BLaER1 (cell line): ENCODE results near the gene HELZ.

Experiments used
- H3K27ac ChIP-seq: shearing (Covaris generic); formaldehyde crosslinking; 2 replicates; pipeline ENCODE4 v1.8.1; 2022
- H3K27me3 ChIP-seq: shearing (Covaris generic); formaldehyde crosslinking; 2 replicates; pipeline ENCODE4 v1.8.1; 2022
- H3K36me3 ChIP-seq: shearing (Covaris generic); formaldehyde crosslinking; 2 replicates; pipeline ENCODE4 v1.8.1; 2022
- H3K4me1 ChIP-seq: shearing (Covaris generic); formaldehyde crosslinking; 2 replicates; pipeline ENCODE4 v1.8.1; 2022
- H3K4me2 ChIP-seq: shearing (Covaris generic); formaldehyde crosslinking; 2 replicates; pipeline ENCODE4 v1.8.1; 2022
- H3K4me3 ChIP-seq: shearing (Covaris generic); formaldehyde crosslinking; 2 replicates; pipeline ENCODE4 v1.8.1; 2022
- H3K9ac ChIP-seq: shearing (Covaris generic); formaldehyde crosslinking; 2 replicates; pipeline ENCODE4 v1.8.1; 2022
- H3K9me3 ChIP-seq: shearing (Covaris generic); formaldehyde crosslinking; 2 replicates; pipeline ENCODE4 v1.8.1; 2022
- H4K20me1 ChIP-seq: shearing (Covaris generic); formaldehyde crosslinking; 2 replicates; pipeline ENCODE4 v1.8.1; 2022
- Cebpa-rat ChIP-seq: shearing (Covaris generic); IDR thresholded peaks from 2 replicates; pipeline ENCODE4 v1.8.1; 2022

HELZ gene

DNA sequence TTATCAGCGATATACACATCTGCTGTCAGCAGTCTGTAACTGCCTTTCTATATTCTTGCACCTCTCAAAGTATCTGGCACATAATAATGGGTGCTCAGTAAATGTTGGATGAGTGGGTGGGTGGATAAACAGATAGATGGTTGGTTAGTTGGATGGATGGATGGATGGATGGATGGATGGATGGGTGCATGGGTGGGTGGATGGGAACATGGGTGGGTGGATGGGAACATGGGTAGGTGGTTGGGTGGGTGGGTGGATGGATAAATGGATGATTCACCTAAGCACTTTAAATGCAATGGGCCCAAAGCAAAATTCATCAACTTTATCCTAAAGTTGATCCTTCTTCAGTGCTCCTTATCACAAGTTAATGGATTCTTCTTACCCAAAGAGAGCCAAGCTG lies 48.6 kb downstream of the HELZ start:
- Histone ChIP-seq H3K9ac (no peak overlapping the region), H3K36me3 (peaks cover 80% of the 10 kb centered on the region), H3K4me2 (no peak overlapping the region), H3K9me3 (no peaks in the 10 kb centered on the region), H3K4me3 (no peak overlapping the region), H3K4me1 (peaks cover 8% of the 10 kb centered on the region; the same call in 1 of the 2 replicates), H3K27me3 (no peaks in the 10 kb centered on the region), H3K27ac (no peak overlapping the region), H4K20me1 (peaks cover 18% of the 10 kb centered on the region)
- TF ChIP-seq Cebpa-rat: no peak

DNA sequence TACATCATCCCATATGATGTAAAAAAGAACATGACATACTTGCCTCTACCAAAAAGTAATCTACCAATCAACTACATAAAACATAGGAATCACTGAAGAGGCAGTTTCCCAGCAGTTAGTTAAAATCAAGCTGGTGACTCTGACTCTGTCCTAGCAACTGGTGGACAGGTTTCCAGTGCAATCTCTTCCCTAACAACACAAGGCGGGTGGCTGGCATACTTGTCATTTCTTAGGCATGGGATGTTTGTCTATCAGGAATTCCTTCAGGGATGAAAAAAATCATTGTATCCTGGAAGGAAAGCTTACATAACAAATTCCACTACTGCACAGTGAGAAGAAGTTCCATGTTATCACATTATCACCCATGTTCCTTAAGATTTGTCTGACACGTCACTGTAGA lies 50.9 kb downstream of the HELZ start:
- H3K4me1 ChIP-seq: peaks cover 8% of the 10 kb centered on the region; the same call in 1 of the 2 replicates
- peaks cover 15% of the 10 kb centered on the region for H4K20me1 ChIP-seq
- H3K27me3 ChIP-seq: no peaks in the 10 kb centered on the region
- no peak overlapping the region for H3K27ac ChIP-seq
- H3K36me3 ChIP-seq: peaks cover 78% of the 10 kb centered on the region
- no peak overlapping the region for H3K4me2 ChIP-seq
- no peak overlapping the region for H3K4me3 ChIP-seq
- no peaks in the 10 kb centered on the region for H3K9me3 ChIP-seq
- no peak for TF ChIP-seq Cebpa-rat
- no peak overlapping the region for H3K9ac ChIP-seq

DNA sequence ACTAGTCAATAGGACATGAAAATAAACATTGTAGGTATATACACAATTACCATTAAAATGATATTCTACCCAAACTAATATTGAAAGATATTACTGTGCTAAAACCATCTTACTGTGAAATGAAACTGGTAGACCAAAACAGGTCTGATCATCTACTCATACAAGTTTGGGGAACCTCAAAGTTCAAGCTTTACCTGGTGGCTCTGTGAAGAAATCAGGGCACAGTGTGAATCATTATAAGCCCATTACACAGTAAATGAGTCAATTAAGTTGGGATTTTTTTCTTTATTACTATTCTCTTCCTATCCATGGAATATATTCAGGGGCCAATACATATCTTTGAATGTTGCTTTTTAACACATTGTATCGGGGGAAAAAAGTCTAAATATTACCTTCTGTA lies 57.1 kb downstream of the HELZ start:
- H4K20me1 ChIP-seq: no peaks in the 10 kb centered on the region
- no peaks in the 10 kb centered on the region for H3K27me3 ChIP-seq
- TF ChIP-seq Cebpa-rat: no peak
- H3K4me1 ChIP-seq: no peaks in the 10 kb centered on the region
- no peak overlapping the region for H3K9ac ChIP-seq
- peaks cover 57% of the 10 kb centered on the region for H3K36me3 ChIP-seq
- H3K4me3 ChIP-seq: no peak overlapping the region
- no peak overlapping the region for H3K4me2 ChIP-seq
- H3K27ac ChIP-seq: no peak overlapping the region
- no peaks in the 10 kb centered on the region for H3K9me3 ChIP-seq

- TF ChIP-seq Cebpa-rat: no peak
- no peaks in the 10 kb centered on the region for H3K27me3 ChIP-seq
- no peak overlapping the region for H3K9ac ChIP-seq
- no peaks in the 10 kb centered on the region for H3K4me1 ChIP-seq
- no peaks in the 10 kb centered on the region for H4K20me1 ChIP-seq
- no peaks in the 10 kb centered on the region for H3K9me3 ChIP-seq
- no peak overlapping the region for H3K27ac ChIP-seq
- H3K4me3 ChIP-seq: no peak overlapping the region
- no peak overlapping the region for H3K4me2 ChIP-seq
- H3K36me3 ChIP-seq: peaks cover 60% of the 10 kb centered on the region
Observed at GRCh38 chr17:67186782-67187181, 58.2 kb downstream of the HELZ start.

DNA sequence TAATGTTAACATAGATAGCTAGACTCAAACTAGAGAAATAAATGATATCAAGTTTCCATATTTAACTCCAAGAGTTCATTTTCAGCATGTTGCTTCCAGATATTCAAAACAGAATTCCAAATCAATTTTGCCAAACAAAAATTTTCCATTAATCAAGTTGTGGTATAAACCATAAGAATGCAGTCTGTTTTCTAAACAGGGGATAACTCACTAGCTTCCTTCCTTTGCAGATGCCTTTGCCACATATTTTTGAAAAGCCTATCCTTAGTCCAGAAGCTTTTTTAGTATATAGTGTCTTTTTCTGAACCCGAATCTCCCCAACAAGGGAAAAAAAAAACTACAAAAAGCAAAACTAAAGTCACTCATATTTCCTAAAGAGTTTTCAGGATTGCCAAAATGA lies 61.5 kb downstream of the HELZ start:
- H3K4me1 ChIP-seq: no peaks in the 10 kb centered on the region
- no peak overlapping the region for H3K4me2 ChIP-seq
- H3K27me3 ChIP-seq: no peaks in the 10 kb centered on the region
- no peak overlapping the region for H3K27ac ChIP-seq
- no peak overlapping the region for H3K9ac ChIP-seq
- H3K4me3 ChIP-seq: no peak overlapping the region
- H4K20me1 ChIP-seq: no peaks in the 10 kb centered on the region
- TF ChIP-seq Cebpa-rat: no peak
- H3K36me3 ChIP-seq: peaks cover 46% of the 10 kb centered on the region
- no peaks in the 10 kb centered on the region for H3K9me3 ChIP-seq

GRCh38 chr17:67181825-67182224 lies 63.2 kb downstream of the HELZ start:
- no peak overlapping the region for H3K4me2 ChIP-seq
- no peaks in the 10 kb centered on the region for H3K4me1 ChIP-seq
- H3K9ac ChIP-seq: no peak overlapping the region
- TF ChIP-seq Cebpa-rat: no peak
- no peak overlapping the region for H3K4me3 ChIP-seq
- peaks cover 38% of the 10 kb centered on the region for H3K36me3 ChIP-seq
- no peaks in the 10 kb centered on the region for H4K20me1 ChIP-seq
- no peaks in the 10 kb centered on the region for H3K27me3 ChIP-seq
- H3K27ac ChIP-seq: no peak overlapping the region
- no peaks in the 10 kb centered on the region for H3K9me3 ChIP-seq

GRCh38 chr17:67180275-67180674 lies 64.7 kb downstream of the HELZ start:
- no peak for TF ChIP-seq Cebpa-rat
- no peaks in the 10 kb centered on the region for H3K4me1 ChIP-seq
- no peak overlapping the region for H3K4me2 ChIP-seq
- H3K4me3 ChIP-seq: no peak overlapping the region
- peaks cover 47% of the 10 kb centered on the region for H3K36me3 ChIP-seq
- no peak overlapping the region for H3K27ac ChIP-seq
- H4K20me1 ChIP-seq: no peaks in the 10 kb centered on the region
- H3K27me3 ChIP-seq: no peaks in the 10 kb centered on the region
- no peak overlapping the region for H3K9ac ChIP-seq
- no peaks in the 10 kb centered on the region for H3K9me3 ChIP-seq

GRCh38 chr17:67178555-67178954 lies 66.4 kb downstream of the HELZ start:
- Histone ChIP-seq H3K4me1 (no peaks in the 10 kb centered on the region), H4K20me1 (no peaks in the 10 kb centered on the region), H3K36me3 (peaks cover 57% of the 10 kb centered on the region), H3K9me3 (no peaks in the 10 kb centered on the region), H3K4me3 (no peak overlapping the region), H3K9ac (no peak overlapping the region), H3K4me2 (no peak overlapping the region), H3K27me3 (no peaks in the 10 kb centered on the region), H3K27ac (no peak overlapping the region)
- TF ChIP-seq Cebpa-rat: no peak

GRCh38 chr17:67177732-67178131 lies 67.3 kb downstream of the HELZ start:
- Histone ChIP-seq H3K36me3 (peaks cover 63% of the 10 kb centered on the region), H3K27ac (no peak overlapping the region)

DNA sequence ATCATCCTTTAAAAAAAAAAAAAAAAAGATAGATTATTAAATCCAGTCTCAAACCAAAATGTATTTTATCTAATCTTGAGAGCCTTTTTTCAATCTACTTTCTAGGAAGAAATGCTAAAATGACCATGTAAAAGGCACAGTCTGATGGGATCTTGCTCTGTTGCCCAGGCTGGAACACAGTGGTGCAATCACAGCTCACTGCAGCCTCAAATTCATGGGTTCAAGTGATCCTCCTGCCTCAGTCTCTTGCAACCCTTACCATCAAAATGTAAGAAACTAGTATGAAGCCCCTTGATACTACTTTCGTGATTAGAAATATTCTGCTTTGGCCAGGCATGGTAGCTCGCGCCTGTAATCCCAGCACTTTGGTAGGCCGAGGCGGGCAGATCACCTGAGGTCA lies 70.8 kb downstream of the HELZ start:
- no peak overlapping the region for H3K4me2 ChIP-seq
- no peaks in the 10 kb centered on the region for H3K4me1 ChIP-seq

More at GRCh38 chr17:67177732-67178131, 67.3 kb downstream of the HELZ start:
- Histone ChIP-seq H3K9me3 (no peaks in the 10 kb centered on the region), H3K4me2 (no peak overlapping the region), H3K27me3 (no peaks in the 10 kb centered on the region), H3K4me1 (no peaks in the 10 kb centered on the region), H4K20me1 (no peaks in the 10 kb centered on the region), H3K9ac (no peak overlapping the region), H3K4me3 (no peak overlapping the region)
- no peak for TF ChIP-seq Cebpa-rat

GRCh38 chr17:67171560-67171959 lies 73.4 kb downstream of the HELZ start:
- H3K27me3 ChIP-seq: no peaks in the 10 kb centered on the region
- no peaks in the 10 kb centered on the region for H3K4me1 ChIP-seq
- no peaks in the 10 kb centered on the region for H4K20me1 ChIP-seq
- no peak for TF ChIP-seq Cebpa-rat
- H3K4me3 ChIP-seq: no peak overlapping the region
- H3K4me2 ChIP-seq: no peak overlapping the region
- H3K27ac ChIP-seq: no peak overlapping the region
- peaks cover 86% of the 10 kb centered on the region for H3K36me3 ChIP-seq
- H3K9me3 ChIP-seq: no peaks in the 10 kb centered on the region
- H3K9ac ChIP-seq: no peak overlapping the region

More for the DNA sequence above, 70.8 kb downstream of the HELZ start:
- Histone ChIP-seq H3K36me3 (peaks cover 79% of the 10 kb centered on the region), H3K27me3 (no peaks in the 10 kb centered on the region), H3K9ac (no peak overlapping the region), H3K9me3 (no peaks in the 10 kb centered on the region), H4K20me1 (no peaks in the 10 kb centered on the region), H3K27ac (no peak overlapping the region), H3K4me3 (no peak overlapping the region)
- no peak for TF ChIP-seq Cebpa-rat
